Mesendoderm (in vitro differentiated cells): ENCODE measurements around the gene CAVIN1.
"Not testable (repeated sequence)": the region's sequence is repeated elsewhere in the genome, so short reads cannot be mapped to it uniquely, and the experiment has no call there.

Experiments
- DNase-seq: peaks from one replicate; pipeline ENCODE4 v3.0.0; 2013
- H2AK5ac ChIP-seq: 2 replicates; pipeline ENCODE4 v1.6.1; 2013; ENCODE audit warnings: low read length, inconsistent platforms
- H2BK120ac ChIP-seq: 2 replicates; pipeline ENCODE4 v1.6.1; 2013; ENCODE audit warnings: low read depth, mild to moderate bottlenecking, low read length, moderate library complexity, mixed read lengths
- H2BK15ac ChIP-seq: replicated peaks from 2 replicates; pipeline ENCODE4 v1.6.1; 2013; ENCODE audit warnings: low read depth, mild to moderate bottlenecking, moderate library complexity
- H2BK5ac ChIP-seq: 2 replicates; pipeline ENCODE4 v1.6.1; 2013; ENCODE audit warnings: low read length, inconsistent platforms
- H3K18ac ChIP-seq: 2 replicates; pipeline ENCODE4 v1.6.1; 2013; ENCODE audit warnings: mild to moderate bottlenecking, low read length, mixed read lengths
- H3K23ac ChIP-seq: one replicate; pipeline ENCODE4 v1.6.1; 2013; ENCODE audit warnings: low read length
- H3K27ac ChIP-seq: 2 replicates; pipeline ENCODE4 v1.5.1; 2013; ENCODE audit warnings: low read depth, mild to moderate bottlenecking, inconsistent platforms, low read length, moderate library complexity
- H3K27me3 ChIP-seq: 2 replicates; pipeline ENCODE4 v1.6.1; 2013; ENCODE audit warnings: low read length, control low read depth, mild to moderate bottlenecking, inconsistent platforms; ENCODE audit not compliant: insufficient read depth, poor library complexity
- H3K36me3 ChIP-seq: 2 replicates; pipeline ENCODE4 v1.6.1; 2013; ENCODE audit warnings: low read length, inconsistent platforms; ENCODE audit not compliant: control insufficient read depth, insufficient read depth
- H3K4ac ChIP-seq: one replicate; pipeline ENCODE4 v1.6.1; 2013; ENCODE audit warnings: low read depth, mild to moderate bottlenecking, low read length, moderate library complexity
- H3K4me1 ChIP-seq: 2 replicates; pipeline ENCODE4 v1.6.1; 2013; ENCODE audit warnings: low read depth, low read length, inconsistent platforms; ENCODE audit not compliant: control insufficient read depth
- H3K4me2 ChIP-seq: 2 replicates; pipeline ENCODE4 v1.6.1; 2013; ENCODE audit warnings: low read length
- H3K4me3 ChIP-seq: 2 replicates; pipeline ENCODE4 v1.5.1; 2013; ENCODE audit warnings: mild to moderate bottlenecking, low read length
- H3K56ac ChIP-seq: one replicate; pipeline ENCODE4 v1.6.1; 2013; ENCODE audit warnings: low read length
- H3K79me1 ChIP-seq: 2 replicates; pipeline ENCODE4 v1.6.1; 2013; ENCODE audit warnings: low read length, inconsistent platforms
- H3K79me2 ChIP-seq: 2 replicates; pipeline ENCODE4 v1.6.1; 2013; ENCODE audit warnings: mild to moderate bottlenecking, low read length; ENCODE audit not compliant: control insufficient read depth, insufficient read depth
- H3K9ac ChIP-seq: 2 replicates; pipeline ENCODE4 v1.6.1; 2013; ENCODE audit warnings: low read length, inconsistent platforms
- H4K5ac ChIP-seq: one replicate; pipeline ENCODE4 v1.6.1; 2013; ENCODE audit warnings: low read length
- H4K8ac ChIP-seq: one replicate; pipeline ENCODE4 v1.6.1; 2013; ENCODE audit warnings: low read depth, mild to moderate bottlenecking, control low read depth, low read length, moderate library complexity
- WGBS: extraction: QIAGEN DNeasy Blood & Tissue Kit; methylation state at CpG from one replicate; pipeline ENCODE4 v1.1.7; 2013; ENCODE audit warnings: low lambda C conversion rate, missing lambda C conversion rate; ENCODE audit not compliant: insufficient coverage; ENCODE audit errors: extremely low coverage; 5-methylcytosine and 5-hydroxymethylcytosine counted together

Gene CAVIN1

GRCh38 chr17:42459256-42459800 lies 36.3 kb upstream of the CAVIN1 start:
- Histone ChIP-seq H3K79me2 (no peaks in the 10 kb centered on the region), H3K4ac (no peak overlapping the region)

DNA sequence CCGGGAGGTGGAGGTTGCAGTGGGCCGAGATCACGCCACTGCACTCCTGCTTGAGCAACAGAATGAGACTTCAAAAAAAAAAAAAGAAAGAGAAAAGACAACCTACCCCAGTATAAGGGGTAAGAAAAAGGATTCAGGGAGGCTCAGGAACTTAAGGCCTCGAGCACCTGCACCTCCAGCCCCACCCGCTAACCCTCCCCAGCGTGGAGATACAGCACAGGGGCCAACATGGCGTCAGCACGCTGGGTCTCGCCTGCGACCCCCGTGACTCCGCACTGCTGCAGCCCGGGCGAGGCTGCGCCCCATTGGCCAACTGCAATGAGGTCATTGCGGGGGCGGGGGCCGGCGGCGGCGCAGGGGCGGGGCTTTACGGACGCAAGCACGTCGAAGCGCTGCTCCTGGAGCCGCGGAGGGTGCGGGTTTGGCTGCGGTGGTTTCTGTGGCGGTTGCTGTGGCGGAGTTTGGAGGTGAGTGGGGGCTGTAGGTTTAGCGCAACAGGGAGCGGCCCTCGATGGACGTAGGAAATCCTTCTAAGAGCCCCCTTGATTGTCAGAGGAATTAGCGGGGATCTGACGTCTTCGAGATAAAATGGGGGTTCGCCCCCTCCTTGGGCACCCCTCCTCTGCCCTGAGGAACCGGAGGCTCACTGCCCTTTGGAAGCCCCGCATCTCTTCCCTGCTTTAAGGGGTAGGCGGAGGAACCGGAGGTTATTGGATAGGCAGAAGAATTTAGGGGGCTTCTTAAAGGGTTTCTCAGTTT lies 35.6 kb upstream of the CAVIN1 start, which contains the start of gene ATP6V0A1:
ATP6V0A1 (plus strand) TSS at position 382 of the 759 bp plus-strand sequence. CDS start 2,017 bp downstream, outside the sequence.
- no peaks in the 10 kb centered on the region for H3K27me3 ChIP-seq
- peak within 1 kb of the TSS; percentile 53 for H3K27ac ChIP-seq
- H2BK120ac ChIP-seq, result no peak within 1 kb of the TSS

More at GRCh38 chr17:42459256-42459800, 36.3 kb upstream of the CAVIN1 start:
- WGBS, result no CpG with 5 or more reads among the region's 11 CpGs
- Histone ChIP-seq H3K18ac (no peak overlapping the region), H3K27ac (no peak overlapping the region), H3K4me3 (peak overlapping the region; percentile 82), H3K4me2 (peak overlapping the region; percentile 95), H3K79me1 (peaks cover 2% of the 10 kb centered on the region), H4K8ac (peak overlapping the region; percentile 84), H3K9ac (peak overlapping the region; percentile 85), H2AK5ac (no peak overlapping the region), H3K27me3 (no peaks in the 10 kb centered on the region), H3K4me1 (no peaks in the 10 kb centered on the region), H3K23ac (no peak overlapping the region), H4K5ac (no peak overlapping the region), H3K56ac (peak overlapping the region; percentile 87), H3K36me3 (no peaks in the 10 kb centered on the region), H2BK5ac (no peak overlapping the region), H2BK15ac (no peak overlapping the region), H2BK120ac (no peak overlapping the region)
- DNase-seq, result peak; percentile 55

DNA sequence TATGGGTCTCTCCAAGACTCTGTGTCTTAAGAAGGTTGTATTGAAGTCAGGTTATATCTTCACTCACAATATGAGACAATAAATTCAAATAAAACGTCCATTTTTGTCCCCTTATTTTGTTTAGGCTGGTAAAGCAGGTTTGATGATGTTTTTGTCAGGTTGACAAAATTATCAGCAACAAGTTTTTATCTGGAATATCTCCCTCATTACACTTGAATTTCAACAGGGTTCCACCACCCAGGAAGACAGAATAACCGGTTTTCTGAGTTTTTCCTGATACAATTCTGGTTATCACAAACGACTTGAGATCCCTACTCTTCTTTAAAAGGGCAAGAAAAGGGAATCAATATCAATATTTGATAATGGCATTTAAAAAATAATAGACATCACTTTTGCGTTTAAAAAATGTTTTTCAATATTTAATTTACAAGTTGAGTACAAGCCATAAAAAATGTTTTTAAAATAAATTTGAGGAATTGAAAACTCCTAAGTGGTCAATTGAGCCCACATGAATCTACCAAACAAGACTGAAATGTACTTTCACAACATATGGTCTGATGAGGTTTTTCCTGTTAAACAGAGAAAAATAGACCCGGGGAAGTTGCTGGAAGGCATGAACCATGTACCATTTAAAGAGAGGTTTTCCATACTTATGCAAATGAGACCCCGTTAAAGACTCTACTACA lies 34.2 kb upstream of the CAVIN1 start:
- H2BK5ac ChIP-seq, result no peak overlapping the region
- no peak overlapping the region for H2AK5ac ChIP-seq
- no peak overlapping the region for H3K4me3 ChIP-seq
- H2BK15ac ChIP-seq, result no peak overlapping the region
- H3K36me3 ChIP-seq, result no peaks in the 10 kb centered on the region
- no peaks in the 10 kb centered on the region for H3K27me3 ChIP-seq
- H3K56ac ChIP-seq, result no peak overlapping the region
- no peak overlapping the region for H3K23ac ChIP-seq
- WGBS, result no CpG with 5 or more reads among the region's 6 CpGs
- H3K4me2 ChIP-seq, result no peak overlapping the region
- H4K8ac ChIP-seq, result no peak overlapping the region
- no peaks in the 10 kb centered on the region for H3K79me2 ChIP-seq
- no peak overlapping the region for H3K9ac ChIP-seq
- no peak overlapping the region for H3K4ac ChIP-seq
- no peaks in the 10 kb centered on the region for H3K4me1 ChIP-seq
- H3K79me1 ChIP-seq, result peaks cover 2% of the 10 kb centered on the region
- H4K5ac ChIP-seq, result no peak overlapping the region
- H3K27ac ChIP-seq, result no peak overlapping the region
- H3K18ac ChIP-seq, result no peak overlapping the region
- no peak for DNase-seq
- no peak overlapping the region for H2BK120ac ChIP-seq

More for the DNA sequence above, 35.6 kb upstream of the CAVIN1 start, which contains the start of gene ATP6V0A1:
- Histone ChIP-seq H2AK5ac (no peak within 1 kb of the TSS), H4K8ac (peak within 1 kb of the TSS; percentile 99), H3K9ac (peak within 1 kb of the TSS; percentile 85), H3K4ac (peak within 1 kb of the TSS; percentile 49), H3K4me3 (peak within 1 kb of the TSS; percentile 82), H4K5ac (no peak within 1 kb of the TSS), H3K79me1 (peaks cover 2% of the 10 kb centered on the region), H3K4me2 (peak within 1 kb of the TSS; percentile 95), H3K23ac (no peak within 1 kb of the TSS), H2BK15ac (no peak within 1 kb of the TSS), H3K18ac (peak within 1 kb of the TSS; percentile 43), H3K56ac (peak within 1 kb of the TSS; percentile 87), H3K36me3 (no peaks in the 10 kb centered on the region), H2BK5ac (no peak within 1 kb of the TSS), H3K79me2 (no peaks in the 10 kb centered on the region), H3K4me1 (no peaks in the 10 kb centered on the region)
- WGBS, result no CpG with 5 or more reads among the region's 45 CpGs
- peak; percentile 93 for DNase-seq

DNA sequence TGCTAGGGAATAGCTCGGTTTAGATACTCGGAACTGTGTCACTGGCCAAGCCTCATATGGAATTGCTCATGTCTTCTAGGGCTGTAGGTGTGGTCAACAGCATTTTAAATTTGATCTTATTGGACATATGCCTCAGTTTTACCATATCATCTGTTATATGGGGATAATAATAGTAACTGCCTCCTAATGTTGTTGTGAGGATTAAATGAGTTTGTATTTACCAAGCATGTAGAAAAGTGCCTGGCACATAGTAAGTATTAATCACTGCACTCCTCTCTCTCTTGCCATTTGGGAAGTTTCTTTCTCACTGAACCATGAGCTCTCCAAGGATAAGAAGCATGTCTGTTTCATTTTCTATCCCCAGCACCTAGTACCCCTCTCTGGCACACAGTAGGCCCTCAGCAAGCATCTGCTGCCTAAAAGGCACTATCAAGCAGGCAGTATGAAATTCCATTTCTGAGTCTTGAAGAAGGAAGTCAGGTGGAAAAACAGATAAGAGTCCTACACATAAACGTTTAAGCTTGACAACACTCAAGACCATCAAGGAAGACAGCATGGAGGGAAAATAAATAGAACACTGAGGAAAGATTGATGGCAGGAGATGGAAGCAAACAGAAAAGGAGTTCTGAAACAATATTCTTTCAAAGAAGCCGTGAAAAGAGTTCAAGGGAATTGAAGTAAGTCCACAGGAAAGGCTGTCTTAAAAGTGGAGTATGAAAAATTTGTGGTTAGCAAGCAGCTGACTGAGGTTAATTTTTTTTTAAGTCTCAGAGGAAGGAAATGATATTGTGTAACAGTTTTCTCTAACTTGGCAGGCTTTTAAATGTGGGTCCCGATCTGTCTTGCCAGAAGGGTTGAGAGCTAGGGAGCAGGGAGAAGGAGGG lies 33.4 kb upstream of the CAVIN1 start:
- no peaks in the 10 kb centered on the region for H3K27me3 ChIP-seq
- H3K56ac ChIP-seq, result no peak overlapping the region
- H3K4me2 ChIP-seq, result no peak overlapping the region
- H2BK15ac ChIP-seq, result no peak overlapping the region
- no peaks in the 10 kb centered on the region for H3K79me2 ChIP-seq
- no peak overlapping the region for H3K27ac ChIP-seq
- no peak overlapping the region for H2AK5ac ChIP-seq
- no peaks in the 10 kb centered on the region for H3K4me1 ChIP-seq
- H3K36me3 ChIP-seq, result no peaks in the 10 kb centered on the region
- no peak for DNase-seq
- no peak overlapping the region for H3K4me3 ChIP-seq
- WGBS, result no CpG with 5 or more reads among the region's 5 CpGs
- no peak overlapping the region for H2BK5ac ChIP-seq
- H3K9ac ChIP-seq, result no peak overlapping the region
- H3K18ac ChIP-seq, result no peak overlapping the region
- no peak overlapping the region for H3K23ac ChIP-seq
- H3K4ac ChIP-seq, result no peak overlapping the region
- no peak overlapping the region for H4K5ac ChIP-seq
- no peak overlapping the region for H2BK120ac ChIP-seq
- no peak overlapping the region for H4K8ac ChIP-seq
- peaks cover 2% of the 10 kb centered on the region for H3K79me1 ChIP-seq

- H3K4ac ChIP-seq, result not testable (repeated sequence)
These were observed 31.9 kb upstream of the CAVIN1 start for GRCh38 chr17:42454987-42455386.

More at GRCh38 chr17:42454987-42455386, 31.9 kb upstream of the CAVIN1 start:
- H3K27me3 ChIP-seq, H2BK15ac ChIP-seq, H3K79me2 ChIP-seq, H2BK120ac ChIP-seq, H3K4me3 ChIP-seq, H4K5ac ChIP-seq, H2BK5ac ChIP-seq, H3K27ac ChIP-seq, H3K23ac ChIP-seq, DNase-seq, H3K56ac ChIP-seq, H4K8ac ChIP-seq, H3K79me1 ChIP-seq, H3K4me1 ChIP-seq, H3K9ac ChIP-seq, H3K4me2 ChIP-seq, H3K36me3 ChIP-seq, H2AK5ac ChIP-seq, H3K18ac ChIP-seq: not testable (repeated sequence)
- WGBS, result no CpG with 5 or more reads among the region's 6 CpGs
